ENCODE measurements around the gene PRKN.

DNA sequence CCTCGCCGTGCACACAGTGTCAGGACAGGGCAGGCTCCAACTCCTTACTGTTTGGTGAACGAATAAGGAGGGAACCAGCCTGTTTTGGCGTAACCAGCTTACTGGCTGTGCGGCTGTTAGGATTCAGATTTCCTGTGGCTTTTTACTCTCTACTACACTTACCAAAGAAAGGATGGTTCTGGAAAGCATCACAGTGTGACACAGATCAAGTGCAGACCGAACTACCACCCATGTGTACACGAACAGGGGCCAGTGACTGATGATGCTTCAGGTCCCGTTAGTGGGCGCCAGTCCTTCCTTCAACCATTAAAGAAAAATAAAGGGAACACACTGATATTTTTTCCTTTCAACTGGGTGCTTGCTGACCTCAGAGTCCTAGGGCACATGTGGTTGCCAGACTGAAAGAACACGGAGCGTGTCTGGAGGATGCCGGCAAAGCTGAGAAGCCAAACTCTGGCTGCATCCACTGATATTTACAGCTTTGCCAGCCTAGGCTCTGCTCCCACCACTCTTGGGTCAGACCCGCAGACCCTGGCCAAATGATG is 1101.4 kb downstream of the PRKN start:
- TF ChIP-seq, protein P1, sequence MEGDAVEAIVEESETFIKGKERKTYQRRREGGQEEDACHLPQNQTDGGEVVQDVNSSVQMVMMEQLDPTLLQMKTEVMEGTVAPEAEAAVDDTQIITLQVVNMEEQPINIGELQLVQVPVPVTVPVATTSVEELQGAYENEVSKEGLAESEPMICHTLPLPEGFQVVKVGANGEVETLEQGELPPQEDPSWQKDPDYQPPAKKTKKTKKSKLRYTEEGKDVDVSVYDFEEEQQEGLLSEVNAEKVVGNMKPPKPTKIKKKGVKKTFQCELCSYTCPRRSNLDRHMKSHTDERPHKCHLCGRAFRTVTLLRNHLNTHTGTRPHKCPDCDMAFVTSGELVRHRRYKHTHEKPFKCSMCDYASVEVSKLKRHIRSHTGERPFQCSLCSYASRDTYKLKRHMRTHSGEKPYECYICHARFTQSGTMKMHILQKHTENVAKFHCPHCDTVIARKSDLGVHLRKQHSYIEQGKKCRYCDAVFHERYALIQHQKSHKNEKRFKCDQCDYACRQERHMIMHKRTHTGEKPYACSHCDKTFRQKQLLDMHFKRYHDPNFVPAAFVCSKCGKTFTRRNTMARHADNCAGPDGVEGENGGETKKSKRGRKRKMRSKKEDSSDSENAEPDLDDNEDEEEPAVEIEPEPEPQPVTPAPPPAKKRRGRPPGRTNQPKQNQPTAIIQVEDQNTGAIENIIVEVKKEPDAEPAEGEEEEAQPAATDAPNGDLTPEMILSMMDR (IDR thresholded peaks at IDR 0.05; ENCODE audit: poor library complexity), result no peak
- TF ChIP-seq EZH2 (IDR thresholded peaks at IDR 0.05; ENCODE audit: borderline replicate concordance) (no peak), EZH2phosphoT487 (IDR thresholded peaks at IDR 0.05; ENCODE audit: low read depth, severe bottlenecking, unreplicated experiment) (no peak)
